ENCODE results near the gene CABLES1. TPM values are rescaled to one million over a fixed set of nuclear protein-coding genes. Genes with fewer than 3 reads are reported as not detected.

The CABLES1 gene
- polyA plus RNA-seq, 2 of the 4 experiments (the other 2 are of a cell fraction), result 4.5 to 8.6 TPM

DNA sequence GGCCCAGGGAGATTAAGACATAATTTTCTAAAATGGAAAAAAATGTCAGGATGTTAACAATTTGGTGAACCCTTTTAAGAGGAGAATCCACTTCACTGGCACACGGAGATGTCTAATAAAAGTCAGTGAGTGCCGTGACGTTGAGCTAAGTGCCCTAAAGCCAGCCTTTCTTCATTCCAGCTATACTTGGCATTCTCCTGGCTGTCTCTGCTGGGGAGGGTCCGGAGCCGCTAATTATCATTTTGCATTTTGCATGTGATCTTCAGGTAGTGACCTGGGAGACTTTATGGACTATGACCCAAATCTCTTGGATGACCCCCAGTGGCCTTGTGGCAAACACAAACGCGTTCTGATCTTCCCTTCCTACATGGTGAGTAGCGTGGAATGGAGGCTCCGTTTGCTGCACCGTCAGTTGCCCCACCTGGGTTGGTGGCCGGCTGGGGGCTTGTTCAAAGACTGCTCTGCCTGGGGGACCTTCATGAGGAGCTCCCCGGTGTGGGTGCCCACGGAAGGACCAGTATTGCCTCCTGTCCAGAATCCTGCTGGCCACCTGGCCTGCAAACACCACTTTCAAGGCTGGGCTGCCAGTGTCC lies 101.7 kb downstream of the CABLES1 start:
- FAIRE-seq (no peak), DNase-seq (ENCODE audit: low read depth in 1 of 2, low spot score in 1 of 2) (no peak), ATAC-seq (no peak)
- Histone ChIP-seq H3K4me1 (no peaks in the 10 kb centered on the region), H3K27ac (no peak overlapping the region), H3K4me2 (no peak overlapping the region), H3K9me3 (no peaks in the 10 kb centered on the region), H3K4me3 (no peak overlapping the region)
- WGBS (ENCODE audit: missing lambda C conversion rate), result 91% methylated on average over 12 of the region's 13 CpGs
- ChIA-PET CTCF (interaction anchor here (0.5 to 1.5 kb wide), 2 partner anchors 152 to 160 kb away, joined by 3 to 4 read pairs; no protein-coding TSS in a partner anchor), POLR2A (no interaction called here)
- TF ChIP-seq EP300 (IDR thresholded peaks at IDR 0.05) (no peak), RAD21 (conservative IDR thresholded peaks at IDR 0.05 in 1 of 2, IDR thresholded peaks at IDR 0.05 in 1 of 2) (no peak), JUNB (IDR thresholded peaks at IDR 0.05) (no peak), KDM5A (IDR thresholded peaks at IDR 0.05) (no peak), EHMT2 (IDR thresholded peaks at IDR 0.05; ENCODE audit: low read depth) (no peak), CHD4 (IDR thresholded peaks at IDR 0.05; ENCODE audit: borderline replicate concordance) (no peak)

DNA sequence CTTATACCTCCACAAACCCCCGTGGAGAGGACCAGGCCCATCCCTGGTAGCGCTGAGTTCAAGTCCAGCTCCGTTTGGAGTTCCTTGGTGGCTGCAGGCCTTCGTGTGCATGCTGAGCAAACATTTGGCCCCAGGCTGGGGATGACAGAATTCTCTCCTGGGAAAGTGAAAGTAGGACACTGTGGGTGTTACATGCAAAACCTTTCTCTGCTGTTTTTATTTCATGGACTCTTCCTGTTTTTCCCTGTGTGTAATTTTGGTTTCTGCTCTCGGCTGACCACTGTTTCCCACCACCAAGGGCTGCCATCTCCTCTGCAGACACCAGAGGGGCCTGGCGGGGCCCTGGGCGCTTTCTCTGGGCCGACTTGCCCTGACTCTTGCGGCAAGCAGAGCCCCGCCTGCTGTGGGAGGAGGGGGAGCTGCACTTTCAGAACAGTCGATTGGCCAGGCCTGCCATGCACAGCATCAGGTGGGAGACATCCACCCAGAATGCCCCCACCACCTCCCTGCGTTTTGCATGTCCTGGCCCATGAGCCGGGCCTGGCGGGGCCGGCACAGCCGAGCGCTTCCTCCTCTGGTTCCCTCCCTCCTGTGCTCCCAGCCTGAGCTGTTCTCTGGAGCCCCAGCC lies 102.4 kb downstream of the CABLES1 start:
- ATAC-seq (no peak), DNase-seq (ENCODE audit: low read depth in 1 of 2, low spot score in 1 of 2) (no peak), FAIRE-seq (no peak)
- Histone ChIP-seq H3K4me2 (no peak overlapping the region), H3K4me1 (no peaks in the 10 kb centered on the region), H3K27ac (no peak overlapping the region), H3K9me3 (no peaks in the 10 kb centered on the region), H3K4me3 (no peak overlapping the region)
- WGBS (ENCODE audit: missing lambda C conversion rate), result 79% methylated on average over 14 of the region's 17 CpGs
- CTCF ChIA-PET, result no interaction called here
- TF ChIP-seq JUNB (IDR thresholded peaks at IDR 0.05) (no peak), CEBPB (IDR thresholded peaks at IDR 0.05) (no peak), ZFP36 (IDR thresholded peaks at IDR 0.05; ENCODE audit: borderline replicate concordance, partially characterized antibody) (no peak), RFX5 (IDR thresholded peaks at IDR 0.05) (no peak), RCOR1 (IDR thresholded peaks at IDR 0.05; ENCODE audit: low read depth, low read length) (no peak), JUN (IDR thresholded peaks at IDR 0.05) (no peak), RNF2 (IDR thresholded peaks at IDR 0.05; ENCODE audit: borderline replicate concordance, low read depth) (no peak), NR3C1 (IDR thresholded peaks at IDR 0.05) (no peak), MAFK (IDR thresholded peaks at IDR 0.05; ENCODE audit: partially characterized antibody) (no peak), CBX8 (IDR thresholded peaks at IDR 0.05) (no peak), KDM1A (IDR thresholded peaks at IDR 0.05; ENCODE audit: low read depth) (no peak), BHLHE40 (IDR thresholded peaks at IDR 0.05; ENCODE audit: low read depth, low read length) (no peak), HOXA7 (CRISPR knock-in tag; IDR thresholded peaks at IDR 0.05) (no peak), ZSCAN20 (CRISPR knock-in tag; IDR thresholded peaks at IDR 0.05) (no peak)
- TF ChIP-seq, protein P1, sequence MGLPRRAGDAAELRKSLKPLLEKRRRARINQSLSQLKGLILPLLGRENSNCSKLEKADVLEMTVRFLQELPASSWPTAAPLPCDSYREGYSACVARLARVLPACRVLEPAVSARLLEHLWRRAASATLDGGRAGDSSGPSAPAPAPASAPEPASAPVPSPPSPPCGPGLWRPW (IDR thresholded peaks at IDR 0.05), result no peak
- TF ChIP-seq, protein P2, sequence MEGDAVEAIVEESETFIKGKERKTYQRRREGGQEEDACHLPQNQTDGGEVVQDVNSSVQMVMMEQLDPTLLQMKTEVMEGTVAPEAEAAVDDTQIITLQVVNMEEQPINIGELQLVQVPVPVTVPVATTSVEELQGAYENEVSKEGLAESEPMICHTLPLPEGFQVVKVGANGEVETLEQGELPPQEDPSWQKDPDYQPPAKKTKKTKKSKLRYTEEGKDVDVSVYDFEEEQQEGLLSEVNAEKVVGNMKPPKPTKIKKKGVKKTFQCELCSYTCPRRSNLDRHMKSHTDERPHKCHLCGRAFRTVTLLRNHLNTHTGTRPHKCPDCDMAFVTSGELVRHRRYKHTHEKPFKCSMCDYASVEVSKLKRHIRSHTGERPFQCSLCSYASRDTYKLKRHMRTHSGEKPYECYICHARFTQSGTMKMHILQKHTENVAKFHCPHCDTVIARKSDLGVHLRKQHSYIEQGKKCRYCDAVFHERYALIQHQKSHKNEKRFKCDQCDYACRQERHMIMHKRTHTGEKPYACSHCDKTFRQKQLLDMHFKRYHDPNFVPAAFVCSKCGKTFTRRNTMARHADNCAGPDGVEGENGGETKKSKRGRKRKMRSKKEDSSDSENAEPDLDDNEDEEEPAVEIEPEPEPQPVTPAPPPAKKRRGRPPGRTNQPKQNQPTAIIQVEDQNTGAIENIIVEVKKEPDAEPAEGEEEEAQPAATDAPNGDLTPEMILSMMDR (IDR thresholded peaks at IDR 0.05), result no peak
- TF ChIP-seq, protein P3, sequence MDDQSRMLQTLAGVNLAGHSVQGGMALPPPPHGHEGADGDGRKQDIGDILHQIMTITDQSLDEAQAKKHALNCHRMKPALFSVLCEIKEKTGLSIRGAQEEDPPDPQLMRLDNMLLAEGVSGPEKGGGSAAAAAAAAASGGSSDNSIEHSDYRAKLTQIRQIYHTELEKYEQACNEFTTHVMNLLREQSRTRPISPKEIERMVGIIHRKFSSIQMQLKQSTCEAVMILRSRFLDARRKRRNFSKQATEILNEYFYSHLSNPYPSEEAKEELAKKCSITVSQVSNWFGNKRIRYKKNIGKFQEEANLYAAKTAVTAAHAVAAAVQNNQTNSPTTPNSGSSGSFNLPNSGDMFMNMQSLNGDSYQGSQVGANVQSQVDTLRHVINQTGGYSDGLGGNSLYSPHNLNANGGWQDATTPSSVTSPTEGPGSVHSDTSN (IDR thresholded peaks at IDR 0.05), result no peak
- TF ChIP-seq, protein P4, sequence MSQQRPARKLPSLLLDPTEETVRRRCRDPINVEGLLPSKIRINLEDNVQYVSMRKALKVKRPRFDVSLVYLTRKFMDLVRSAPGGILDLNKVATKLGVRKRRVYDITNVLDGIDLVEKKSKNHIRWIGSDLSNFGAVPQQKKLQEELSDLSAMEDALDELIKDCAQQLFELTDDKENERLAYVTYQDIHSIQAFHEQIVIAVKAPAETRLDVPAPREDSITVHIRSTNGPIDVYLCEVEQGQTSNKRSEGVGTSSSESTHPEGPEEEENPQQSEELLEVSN (IDR thresholded peaks at IDR 0.05; ENCODE audit: borderline replicate concordance, low read depth), result no peak
- POLR2A ChIA-PET, result no interaction called here
